Measurements from ENCODE around the gene TBC1D5. TPM values are rescaled to one million over a fixed set of nuclear protein-coding genes. Genes with fewer than 3 reads are reported as not detected.
"Not testable (repeated sequence)": the region's sequence is repeated elsewhere in the genome, so short reads cannot be mapped to it uniquely, and the experiment has no call there.

TBC1D5 gene
- total RNA-seq, 3 donors from 2014 or later: 70.1 to 109 (median 90.1) TPM

GRCh38 chr3:17546500-17547255 lies 195.8 kb downstream of the TBC1D5 start:
- Histone ChIP-seq H3K4me3 (no peak overlapping the region), H3K27me3 (no peaks in the 10 kb centered on the region), H3K4me1 (no peaks in the 10 kb centered on the region), H3K36me3 (no peaks in the 10 kb centered on the region), H3K9me3 (no peaks in the 10 kb centered on the region), H3K27ac (no peak overlapping the region)
- no peak for TF ChIP-seq CTCF (IDR thresholded peaks at IDR 0.05)
- TF ChIP-seq POLR2A (IDR thresholded peaks at IDR 0.05): no peak
- TF ChIP-seq POLR2AphosphoS5 (IDR thresholded peaks at IDR 0.05): no peak
- no peak for DNase-seq (ENCODE audit: low spot score in 2 of 2)
- intact Hi-C loops (cut with DNase I; ENCODE audit: low total_unique reads): no loop called here

- Histone ChIP-seq H3K27ac (no peak overlapping the region), H3K4me1 (no peaks in the 10 kb centered on the region), H3K4me3 (no peak overlapping the region), H3K9me3 (no peaks in the 10 kb centered on the region), H3K36me3 (no peaks in the 10 kb centered on the region), H3K27me3 (no peaks in the 10 kb centered on the region)
- DNase-seq (ENCODE audit: low spot score in 2 of 2): no peak
- intact Hi-C loops (cut with DNase I; ENCODE audit: low total_unique reads): no loop called here
- TF ChIP-seq CTCF (IDR thresholded peaks at IDR 0.05) (no peak), POLR2A (IDR thresholded peaks at IDR 0.05) (no peak), POLR2AphosphoS5 (IDR thresholded peaks at IDR 0.05) (no peak)
Observed at GRCh38 chr3:17544632-17545031, 197.8 kb downstream of the TBC1D5 start.

- Histone ChIP-seq H3K27me3 (no peaks in the 10 kb centered on the region), H3K4me3 (no peak overlapping the region), H3K36me3 (no peaks in the 10 kb centered on the region), H3K4me1 (no peaks in the 10 kb centered on the region), H3K9me3 (no peaks in the 10 kb centered on the region), H3K27ac (no peak overlapping the region)
- intact Hi-C loops (cut with DNase I; ENCODE audit: low total_unique reads): no loop called here
- no peak for DNase-seq (ENCODE audit: low spot score in 2 of 2)
- no peak for TF ChIP-seq CTCF (IDR thresholded peaks at IDR 0.05)
- TF ChIP-seq POLR2A (IDR thresholded peaks at IDR 0.05): no peak
- TF ChIP-seq POLR2AphosphoS5 (IDR thresholded peaks at IDR 0.05): no peak
Observed at GRCh38 chr3:17542591-17542990, 199.8 kb downstream of the TBC1D5 start.

- Histone ChIP-seq H3K9me3 (no peaks in the 10 kb centered on the region), H3K4me3 (no peak overlapping the region), H3K27me3 (no peaks in the 10 kb centered on the region), H3K27ac (no peak overlapping the region), H3K36me3 (no peaks in the 10 kb centered on the region), H3K4me1 (no peaks in the 10 kb centered on the region)
- DNase-seq (ENCODE audit: low spot score in 2 of 2): no peak
- intact Hi-C loops (cut with DNase I; ENCODE audit: low total_unique reads): no loop called here
- TF ChIP-seq POLR2AphosphoS5 (IDR thresholded peaks at IDR 0.05): no peak
Observed at GRCh38 chr3:17539436-17539835, 203.0 kb downstream of the TBC1D5 start.

GRCh38 chr3:17535274-17535673 lies 207.2 kb downstream of the TBC1D5 start:
- no peak for TF ChIP-seq CTCF (IDR thresholded peaks at IDR 0.05)
- TF ChIP-seq POLR2A (IDR thresholded peaks at IDR 0.05): no peak
- no peak for TF ChIP-seq POLR2AphosphoS5 (IDR thresholded peaks at IDR 0.05)
- Histone ChIP-seq H3K4me3 (no peak overlapping the region), H3K9me3 (no peaks in the 10 kb centered on the region), H3K27me3 (no peaks in the 10 kb centered on the region), H3K27ac (no peak overlapping the region), H3K4me1 (no peaks in the 10 kb centered on the region), H3K36me3 (no peaks in the 10 kb centered on the region)
- DNase-seq (ENCODE audit: low spot score in 2 of 2): no peak
- intact Hi-C loops (cut with DNase I; ENCODE audit: low total_unique reads): no loop called here

- H3K4me1 ChIP-seq; intact Hi-C loops (cut with DNase I; ENCODE audit: low total_unique reads); H3K9me3 ChIP-seq; H3K27ac ChIP-seq; H3K27me3 ChIP-seq; H3K36me3 ChIP-seq; H3K4me3 ChIP-seq; DNase-seq (ENCODE audit: low spot score in 2 of 2): not testable (repeated sequence)
Observed at GRCh38 chr3:17532446-17532845, 210.0 kb downstream of the TBC1D5 start.

Measured in breast epithelium (tissue), 4 donors.